ENCODE data around the gene FBXO36. TPM values are rescaled to one million over a fixed set of nuclear protein-coding genes. Genes with fewer than 3 reads are reported as not detected.

Gene FBXO36
- total RNA-seq, 1 donor from 2014 or later = 0.58 TPM

DNA sequence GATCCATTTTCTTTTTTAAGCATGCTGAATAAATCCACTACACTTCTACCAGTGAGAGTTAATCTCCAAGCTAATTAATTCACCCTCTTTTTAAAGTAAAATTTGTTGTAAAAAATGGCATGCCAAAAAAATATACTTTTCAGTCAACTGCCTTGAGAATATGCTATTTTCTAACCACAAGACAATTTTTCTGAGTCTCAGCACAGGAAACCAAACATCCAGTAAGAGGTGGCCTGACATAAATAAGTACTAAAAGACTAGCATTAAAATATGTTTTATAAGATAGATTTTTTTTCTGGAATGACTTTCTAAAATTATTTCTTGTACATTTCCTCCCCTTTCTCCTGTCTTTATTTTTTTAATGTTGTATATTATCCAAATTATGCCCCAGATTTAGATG is 2.9 kb downstream of the FBXO36 start:
- Histone ChIP-seq H3K36me3 (no peaks in the 10 kb centered on the region), H3K27me3 (ENCODE audit: low read depth) (no peaks in the 10 kb centered on the region), H3K4me3 (no peak overlapping the region), H3K27ac (replicated peaks) (no peak overlapping the region), H3K4me1 (peaks cover 37% of the 10 kb centered on the region), H3K9me3 (replicated peaks) (no peaks in the 10 kb centered on the region)
- TF ChIP-seq, protein P1, sequence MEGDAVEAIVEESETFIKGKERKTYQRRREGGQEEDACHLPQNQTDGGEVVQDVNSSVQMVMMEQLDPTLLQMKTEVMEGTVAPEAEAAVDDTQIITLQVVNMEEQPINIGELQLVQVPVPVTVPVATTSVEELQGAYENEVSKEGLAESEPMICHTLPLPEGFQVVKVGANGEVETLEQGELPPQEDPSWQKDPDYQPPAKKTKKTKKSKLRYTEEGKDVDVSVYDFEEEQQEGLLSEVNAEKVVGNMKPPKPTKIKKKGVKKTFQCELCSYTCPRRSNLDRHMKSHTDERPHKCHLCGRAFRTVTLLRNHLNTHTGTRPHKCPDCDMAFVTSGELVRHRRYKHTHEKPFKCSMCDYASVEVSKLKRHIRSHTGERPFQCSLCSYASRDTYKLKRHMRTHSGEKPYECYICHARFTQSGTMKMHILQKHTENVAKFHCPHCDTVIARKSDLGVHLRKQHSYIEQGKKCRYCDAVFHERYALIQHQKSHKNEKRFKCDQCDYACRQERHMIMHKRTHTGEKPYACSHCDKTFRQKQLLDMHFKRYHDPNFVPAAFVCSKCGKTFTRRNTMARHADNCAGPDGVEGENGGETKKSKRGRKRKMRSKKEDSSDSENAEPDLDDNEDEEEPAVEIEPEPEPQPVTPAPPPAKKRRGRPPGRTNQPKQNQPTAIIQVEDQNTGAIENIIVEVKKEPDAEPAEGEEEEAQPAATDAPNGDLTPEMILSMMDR (IDR thresholded peaks at IDR 0.05; ENCODE audit: borderline replicate concordance) = no peak
- no peak for DNase-seq
- intact Hi-C loops (cut with micrococcal nuclease) = no loop called here

DNA sequence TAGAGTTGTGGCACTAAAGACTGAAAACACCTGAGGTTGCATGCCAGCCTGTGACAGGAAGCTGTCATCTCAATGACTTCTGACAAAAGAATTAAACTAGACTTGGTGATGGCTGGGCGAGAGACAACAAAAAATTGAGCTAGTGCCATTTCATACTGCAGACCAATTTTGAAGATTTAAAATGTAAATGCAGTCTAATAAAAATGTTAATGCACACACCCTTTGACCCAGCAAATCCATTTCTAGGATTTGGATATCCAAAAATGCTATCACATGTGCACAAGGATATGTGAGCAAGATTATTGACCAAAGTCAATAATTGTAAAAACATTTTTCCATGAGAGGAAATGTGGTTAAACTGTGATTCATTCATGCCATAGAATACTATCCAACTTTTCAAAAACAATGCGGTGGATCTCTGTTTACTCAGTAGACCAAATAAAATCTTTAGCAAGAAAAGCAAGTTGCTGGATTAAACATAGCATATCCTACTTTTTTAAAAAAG is 5.6 kb downstream of the FBXO36 start:
- no peaks in the 10 kb centered on the region for H3K36me3 ChIP-seq
- no peaks in the 10 kb centered on the region for H3K9me3 ChIP-seq (replicated peaks)
- no peak overlapping the region for H3K4me3 ChIP-seq
- H3K27me3 ChIP-seq (ENCODE audit: low read depth) = no peaks in the 10 kb centered on the region
- intact Hi-C loops (cut with micrococcal nuclease) = no loop called here
- no peak overlapping the region for H3K27ac ChIP-seq (replicated peaks)
- peaks cover 12% of the 10 kb centered on the region for H3K4me1 ChIP-seq
- TF ChIP-seq, protein P1 (IDR thresholded peaks at IDR 0.05; ENCODE audit: borderline replicate concordance) = no peak
- no peak for DNase-seq

DNA sequence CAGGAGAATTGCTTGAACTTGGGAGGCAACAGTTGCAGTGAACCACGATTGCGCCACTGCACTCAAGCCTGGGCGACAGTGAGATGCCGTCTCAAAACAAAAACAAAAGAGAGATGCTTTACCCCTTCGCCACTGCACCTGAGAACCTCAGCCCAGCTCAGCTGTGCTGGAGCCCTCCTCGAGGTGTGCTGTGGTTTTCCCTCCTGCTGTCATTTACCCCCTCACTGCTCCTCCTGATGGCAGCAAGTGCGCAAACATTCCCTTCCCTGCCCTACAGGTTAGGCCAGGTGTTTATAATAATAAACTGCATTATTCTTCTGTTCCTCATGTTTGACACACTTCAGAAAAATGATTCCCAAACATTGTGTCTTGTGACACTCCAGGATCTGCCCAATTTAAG is 8.4 kb downstream of the FBXO36 start:
- TF ChIP-seq, protein P1 (IDR thresholded peaks at IDR 0.05; ENCODE audit: borderline replicate concordance) = no peak
- DNase-seq = no peak
- Histone ChIP-seq H3K27me3 (ENCODE audit: low read depth) (no peaks in the 10 kb centered on the region), H3K27ac (replicated peaks) (no peak overlapping the region), H3K9me3 (replicated peaks) (no peaks in the 10 kb centered on the region), H3K4me1 (no peaks in the 10 kb centered on the region), H3K4me3 (no peak overlapping the region), H3K36me3 (no peaks in the 10 kb centered on the region)
- intact Hi-C loops (cut with micrococcal nuclease) = no loop called here

DNA sequence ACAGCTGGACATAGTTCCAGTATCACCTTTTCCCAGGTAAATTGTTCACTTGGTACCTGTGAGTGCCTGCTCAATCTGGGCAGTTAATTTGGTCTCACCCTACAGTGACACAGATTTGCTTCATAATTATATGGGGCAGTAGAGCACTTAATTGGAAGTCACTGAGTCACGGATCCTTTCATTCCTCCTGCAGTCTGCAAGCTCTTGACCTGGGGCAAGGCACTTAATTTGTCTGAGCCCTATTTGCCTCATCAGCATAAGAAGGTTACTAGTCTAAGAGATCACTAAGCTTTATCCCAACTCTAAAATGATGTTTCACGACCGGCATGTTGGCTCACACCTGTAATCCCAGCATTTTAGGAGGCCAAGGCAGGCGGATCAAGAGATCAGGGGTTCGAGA is 8.9 kb downstream of the FBXO36 start:
- no peaks in the 10 kb centered on the region for H3K4me1 ChIP-seq
- no peaks in the 10 kb centered on the region for H3K27me3 ChIP-seq (ENCODE audit: low read depth)
- TF ChIP-seq, protein P1 (IDR thresholded peaks at IDR 0.05; ENCODE audit: borderline replicate concordance) = no peak
- no peaks in the 10 kb centered on the region for H3K9me3 ChIP-seq (replicated peaks)
- no peak overlapping the region for H3K27ac ChIP-seq (replicated peaks)
- no peaks in the 10 kb centered on the region for H3K36me3 ChIP-seq
- intact Hi-C loops (cut with micrococcal nuclease) = no loop called here
- DNase-seq = no peak
- H3K4me3 ChIP-seq = no peak overlapping the region

DNA sequence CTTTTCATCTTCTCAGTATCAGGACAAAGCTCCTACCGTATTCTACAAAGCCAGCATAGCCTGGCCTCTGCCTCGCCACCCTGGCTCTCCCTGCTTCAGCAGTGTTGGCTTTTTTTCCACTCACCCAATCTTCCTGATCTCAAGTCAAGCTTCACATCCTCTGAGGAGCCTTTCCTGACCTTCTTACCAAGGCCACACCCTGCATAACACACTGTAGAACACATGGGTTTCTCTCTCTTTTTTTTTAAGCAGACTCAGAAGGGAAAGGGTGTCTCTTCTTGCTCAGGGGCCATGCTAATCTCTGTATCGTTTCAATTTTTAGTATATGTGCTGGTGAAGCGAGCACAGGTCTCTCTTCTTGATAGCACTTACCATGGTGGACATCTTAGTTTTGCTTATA is 15.2 kb downstream of the FBXO36 start:
- intact Hi-C loops (cut with micrococcal nuclease) = no loop called here
- TF ChIP-seq, protein P1 (IDR thresholded peaks at IDR 0.05; ENCODE audit: borderline replicate concordance) = no peak
- no peak for DNase-seq
- Histone ChIP-seq H3K36me3 (no peaks in the 10 kb centered on the region), H3K4me3 (no peak overlapping the region), H3K27ac (replicated peaks) (no peak overlapping the region), H3K4me1 (no peaks in the 10 kb centered on the region), H3K9me3 (replicated peaks) (no peaks in the 10 kb centered on the region), H3K27me3 (ENCODE audit: low read depth) (no peaks in the 10 kb centered on the region)

DNA sequence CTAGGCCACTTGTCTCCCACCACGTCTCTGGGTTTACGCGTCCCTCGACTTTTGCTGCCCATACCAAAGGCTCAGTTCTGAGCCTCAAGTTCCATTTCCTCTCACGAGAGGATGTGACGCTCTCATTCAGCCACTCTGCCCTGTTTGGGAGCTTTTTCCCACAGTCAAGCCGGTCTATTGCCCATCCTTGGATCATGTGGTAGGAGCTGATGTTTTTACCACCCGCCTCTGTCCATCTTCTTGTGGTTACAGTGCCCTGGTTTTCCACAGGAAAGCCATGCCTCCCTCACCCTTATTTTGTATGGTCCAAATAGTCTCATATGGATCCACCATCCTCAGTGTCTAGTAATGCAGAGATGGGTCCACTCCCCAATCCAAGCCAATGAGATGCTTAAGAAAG is 20.4 kb downstream of the FBXO36 start:
- no peaks in the 10 kb centered on the region for H3K36me3 ChIP-seq
- TF ChIP-seq, protein P1 (IDR thresholded peaks at IDR 0.05; ENCODE audit: borderline replicate concordance) = no peak
- H3K9me3 ChIP-seq (replicated peaks) = no peaks in the 10 kb centered on the region
- no peak overlapping the region for H3K27ac ChIP-seq (replicated peaks)
- H3K27me3 ChIP-seq (ENCODE audit: low read depth) = no peaks in the 10 kb centered on the region
- H3K4me3 ChIP-seq = no peak overlapping the region
- intact Hi-C loops (cut with micrococcal nuclease) = no loop called here
- DNase-seq = no peak
- H3K4me1 ChIP-seq = no peaks in the 10 kb centered on the region

All from left ventricle myocardium inferior (tissue), 1 donor.